RWPE2 (cell line): ENCODE data around the gene KIAA1671.
"Not testable (repeated sequence)": the region's sequence is repeated elsewhere in the genome, so short reads cannot be mapped to it uniquely, and the experiment has no call there.

Experiments
- ATAC-seq: fragments of 200-7000 bp; cut with Tn5 transposase; 3 replicates; pipeline ENCODE4 v1.9.1; 2021; ENCODE audit warnings: low read depth
- DNase-seq: peaks from one replicate; pipeline ENCODE4 v3.0.0-alpha.2; 2020; ENCODE audit warnings: low spot score
- H3K27ac ChIP-seq: fragments of 450-650 bp; 2 replicates; pipeline ENCODE4 v1.5.1; 2017; ENCODE audit warnings: mild to moderate bottlenecking; ENCODE audit not compliant: poor library complexity, severe bottlenecking
- H3K27me3 ChIP-seq: fragments of 250-450 bp; sonication (Bioruptor Pico); 2 replicates; pipeline ENCODE4 v1.5.1; 2021; ENCODE audit warnings: mild to moderate bottlenecking, moderate library complexity; ENCODE audit not compliant: insufficient read depth, poor library complexity, severe bottlenecking
- H3K36me3 ChIP-seq: fragments of 250-450 bp; sonication (Bioruptor Pico); 2 replicates; pipeline ENCODE4 v1.5.1; 2020; ENCODE audit warnings: low read depth, mild to moderate bottlenecking, moderate library complexity
- H3K4me1 ChIP-seq: fragments of 250-450 bp; sonication (Bioruptor Pico); 2 replicates; pipeline ENCODE4 v1.5.1; 2021; ENCODE audit warnings: mild to moderate bottlenecking, moderate library complexity; ENCODE audit not compliant: insufficient read depth, poor library complexity, severe bottlenecking
- H3K4me3 ChIP-seq: fragments of 250-450 bp; sonication (Bioruptor Pico); 2 replicates; pipeline ENCODE4 v1.5.1; 2021; ENCODE audit warnings: mild to moderate bottlenecking, moderate library complexity; ENCODE audit not compliant: severe bottlenecking
- H3K9me3 ChIP-seq: fragments of 250-450 bp; sonication (Bioruptor Pico); 2 replicates; pipeline ENCODE4 v1.5.1; 2021; ENCODE audit warnings: mild to moderate bottlenecking, moderate library complexity; ENCODE audit not compliant: severe bottlenecking
- CTCF ChIP-seq: fragments of 450-650 bp; IDR thresholded peaks from one replicate; pipeline ENCODE4 v1.5.1; 2017; ENCODE audit warnings: mild to moderate bottlenecking, moderate library complexity; ENCODE audit not compliant: poor library complexity, severe bottlenecking

The KIAA1671 gene

GRCh38 chr22:25228822-25229221 lies 276.3 kb downstream of the KIAA1671 start:
- ATAC-seq (no peak), DNase-seq (no peak)
- Histone ChIP-seq H3K9me3 (no peaks in the 10 kb centered on the region), H3K4me3 (no peak overlapping the region), H3K27me3 (no peaks in the 10 kb centered on the region), H3K4me1 (no peaks in the 10 kb centered on the region), H3K36me3 (no peaks in the 10 kb centered on the region), H3K27ac (no peak overlapping the region)
- TF ChIP-seq CTCF, result no peak

- not testable (repeated sequence) for H3K27me3 ChIP-seq, H3K4me1 ChIP-seq, DNase-seq, H3K9me3 ChIP-seq, ATAC-seq, H3K36me3 ChIP-seq, H3K4me3 ChIP-seq, H3K27ac ChIP-seq
Observed at GRCh38 chr22:25230760-25231159, 278.2 kb downstream of the KIAA1671 start.

- H3K36me3 ChIP-seq, result no peaks in the 10 kb centered on the region
- DNase-seq (no peak), ATAC-seq (peak; percentile 49; the same call in 2 of the 3 replicates)
- no peak overlapping the region for H3K4me3 ChIP-seq
- no peak overlapping the region for H3K27ac ChIP-seq
- H3K27me3 ChIP-seq, result no peaks in the 10 kb centered on the region
- H3K9me3 ChIP-seq, result no peaks in the 10 kb centered on the region
- TF ChIP-seq CTCF, result no peak
- no peaks in the 10 kb centered on the region for H3K4me1 ChIP-seq
Observed at GRCh38 chr22:25232301-25232700, 279.8 kb downstream of the KIAA1671 start.

- DNase-seq, H3K36me3 ChIP-seq, H3K27me3 ChIP-seq, ATAC-seq, H3K4me1 ChIP-seq, H3K9me3 ChIP-seq, H3K4me3 ChIP-seq, H3K27ac ChIP-seq: not testable (repeated sequence)
Observed at GRCh38 chr22:25233706-25234105, 281.2 kb downstream of the KIAA1671 start.

- peak; percentile 88 for TF ChIP-seq CTCF
- Histone ChIP-seq H3K4me1 (no peaks in the 10 kb centered on the region), H3K9me3 (no peaks in the 10 kb centered on the region), H3K27ac (no peak overlapping the region), H3K4me3 (no peak overlapping the region), H3K36me3 (no peaks in the 10 kb centered on the region), H3K27me3 (no peaks in the 10 kb centered on the region)
- ATAC-seq (peak; percentile 97), DNase-seq (peak; percentile 78)
Observed at GRCh38 chr22:25235547-25236290, 283.2 kb downstream of the KIAA1671 start.

GRCh38 chr22:25236417-25236816 lies 283.9 kb downstream of the KIAA1671 start:
- H3K27me3 ChIP-seq, result no peaks in the 10 kb centered on the region
- no peak for DNase-seq
- H3K36me3 ChIP-seq, result no peaks in the 10 kb centered on the region
- no peaks in the 10 kb centered on the region for H3K4me1 ChIP-seq
- no peak for TF ChIP-seq CTCF
- ATAC-seq, result no peak
- H3K9me3 ChIP-seq, result no peaks in the 10 kb centered on the region
- H3K27ac ChIP-seq, result no peak overlapping the region
- H3K4me3 ChIP-seq, result no peak overlapping the region
